GM23338 (cell line): ENCODE measurements around the gene GAPDHS. TPM values are rescaled to one million over a fixed set of nuclear protein-coding genes. Genes with fewer than 3 reads are reported as not detected.

Source experiments
- ATAC-seq: fragments of 200-7000 bp; cut with Tn5 transposase; 3 replicates; pipeline ENCODE4 v1.9.1; 2020
- DNase-seq: peaks from one replicate; pipeline ENCODE4 v3.0.0-alpha.2; 2015; ENCODE audit warnings: low spot score
- H2AFZ ChIP-seq: fragments of 200-600 bp; sonication (generic); 2 replicates; pipeline ENCODE4 v1.8.0; 2016; ENCODE audit warnings: antibody characterized with exemption, mild to moderate bottlenecking, moderate library complexity
- H3F3A ChIP-seq: fragments of 200-600 bp; sonication (generic); replicated peaks from 2 replicates; pipeline ENCODE4 v1.8.0; 2017; ENCODE audit warnings: antibody characterized with exemption, mixed run types, low read depth
- H3K27ac ChIP-seq: fragments of 200-600 bp; sonication (generic); 2 replicates; pipeline ENCODE4 v1.6.1; 2016; ENCODE audit warnings: low read depth
- H3K27me3 ChIP-seq: fragments of 200-600 bp; sonication (generic); 2 replicates; pipeline ENCODE4 v1.8.0; 2016; ENCODE audit warnings: mild to moderate bottlenecking, mixed run types, moderate library complexity; ENCODE audit not compliant: insufficient read depth
- H3K36me3 ChIP-seq: fragments of 200-600 bp; sonication (generic); 2 replicates; pipeline ENCODE4 v1.8.0; 2016; ENCODE audit warnings: mild to moderate bottlenecking; ENCODE audit not compliant: insufficient read depth
- H3K4me1 ChIP-seq: fragments of 200-600 bp; sonication (generic); 2 replicates; pipeline ENCODE4 v1.8.0; 2016; ENCODE audit warnings: mild to moderate bottlenecking, moderate library complexity; ENCODE audit not compliant: insufficient read depth
- H3K4me2 ChIP-seq: fragments of 200-600 bp; sonication (generic); 2 replicates; pipeline ENCODE4 v1.7.1; 2017; ENCODE audit warnings: mixed run types
- H3K4me3 ChIP-seq: fragments of 200-600 bp; sonication (generic); 2 replicates; pipeline ENCODE4 v1.6.1; 2016; ENCODE audit warnings: mixed run types
- H3K79me2 ChIP-seq: fragments of 200-600 bp; sonication (generic); replicated peaks from 2 replicates; pipeline ENCODE4 v1.8.0; 2017; ENCODE audit warnings: mild to moderate bottlenecking; ENCODE audit not compliant: insufficient read depth
- H3K9me2 ChIP-seq: fragments of 200-600 bp; sonication (generic); 2 replicates; pipeline ENCODE4 v1.8.0; 2017; ENCODE audit not compliant: insufficient read depth
- H4K20me1 ChIP-seq: fragments of 200-600 bp; sonication (generic); replicated peaks from 2 replicates; pipeline ENCODE4 v1.8.0; 2017; ENCODE audit warnings: mild to moderate bottlenecking; ENCODE audit not compliant: insufficient read depth
- H3K27ac Mint-ChIP-seq: 2 replicates; pipeline ENCODE4 v1.8.0; 2020; ENCODE audit warnings: inconsistent platforms, mild to moderate bottlenecking, moderate library complexity, mixed read lengths
- H3K27me3 Mint-ChIP-seq: 3 replicates; pipeline ENCODE4 v1.8.0; 2022; ENCODE audit warnings: low read depth, mild to moderate bottlenecking, moderate library complexity, mixed read lengths, inconsistent platforms; ENCODE audit not compliant: insufficient read depth, poor library complexity
- H3K36me3 Mint-ChIP-seq: 3 replicates; pipeline ENCODE4 v1.8.0; 2021; ENCODE audit warnings: low read depth, mild to moderate bottlenecking, inconsistent platforms, moderate library complexity, mixed read lengths
- H3K4me1 Mint-ChIP-seq: 3 replicates; pipeline ENCODE4 v1.8.0; 2020; ENCODE audit warnings: mild to moderate bottlenecking, inconsistent platforms, mixed read lengths
- H3K4me3 Mint-ChIP-seq: 3 replicates; pipeline ENCODE4 v1.8.0; 2021; ENCODE audit warnings: moderate library complexity, mild to moderate bottlenecking, inconsistent platforms, mixed read lengths
- H3K9me3 Mint-ChIP-seq: 3 replicates; pipeline ENCODE4 v1.8.0; 2020; ENCODE audit warnings: moderate library complexity, mild to moderate bottlenecking, inconsistent platforms, mixed read lengths
- CREB1 ChIP-seq: fragments of 250-450 bp; sonication (Bioruptor Pico); IDR thresholded peaks from 2 replicates; pipeline ENCODE4 v1.5.0; 2020; ENCODE audit warnings: low read depth, mild to moderate bottlenecking, moderate library complexity
- CTCF ChIP-seq, 2 experiments: fragments of 200-600 bp in 1 of 2; sonication (generic) in 1 of 2; conservative IDR thresholded peaks; 2 replicates each; pipeline versions ENCODE4 v1.5.1 to v1.6.1; 2016 to 2017; ENCODE audit warnings: antibody characterized with exemption in 2 of 2, low read depth in 2 of 2, mild to moderate bottlenecking in 2 of 2, moderate library complexity in 1 of 2
- EZH2 ChIP-seq: fragments of 200-600 bp; sonication (generic); IDR thresholded peaks from one replicate; pipeline ENCODE4 v1.8.0; 2017; ENCODE audit warnings: antibody characterized with exemption, mild to moderate bottlenecking, low read depth; ENCODE audit not compliant: unreplicated experiment
- JUNB ChIP-seq: IDR thresholded peaks from one replicate; pipeline ENCODE4 v1.6.1; 2016; ENCODE audit warnings: antibody characterized with exemption; ENCODE audit not compliant: unreplicated experiment
- NANOG ChIP-seq: IDR thresholded peaks from 2 replicates; pipeline ENCODE4 v1.6.1; 2016; ENCODE audit warnings: antibody characterized with exemption, borderline replicate concordance
- STAT1 ChIP-seq: IDR thresholded peaks from one replicate; pipeline ENCODE4 v1.6.1; 2016; ENCODE audit warnings: antibody characterized with exemption; ENCODE audit not compliant: unreplicated experiment
- ZNF331 ChIP-seq: fragments of 250-450 bp; sonication (Bioruptor Pico); IDR thresholded peaks from 2 replicates; pipeline ENCODE4 v1.5.0; 2020; ENCODE audit warnings: low read depth, mild to moderate bottlenecking, moderate library complexity
- ZNF462 ChIP-seq: fragments of 250-450 bp; sonication (Bioruptor Pico); IDR thresholded peaks from 2 replicates; pipeline ENCODE4 v1.5.0; 2020; ENCODE audit warnings: mild to moderate bottlenecking, moderate library complexity
- polyA plus RNA-seq: library from polyadenylated mRNA; unstranded; fragments of >200 nt; fragmentation: Nextera tagmentation; extraction: Ambion mirVana; gene quantifications from 2 replicates; pipeline ENCODE4 v1.2.1, GENCODE V29; 2016
- total RNA-seq: library from RNA; depleted of rRNA; stranded (reverse); fragments of >200 nt; shearing (Covaris generic); gene quantifications from 2 replicates; pipeline ENCODE4 v1.2.3, GENCODE V29; 2014

GAPDHS gene
- total and polyA plus RNA-seq, 2 experiments from 2014 or later = not detected

- TF ChIP-seq ZNF462 (CRISPR knock-in tag) (no peak), ZNF331 (no peak)
Measured at GRCh38 chr19:35510626-35510964, 22.7 kb upstream of the GAPDHS start (continued).

- H3K9me2 ChIP-seq = no peaks in the 10 kb centered on the region
- H2AFZ ChIP-seq = no peak overlapping the region
- no peak overlapping the region for H3K27ac ChIP-seq
- peaks cover 2% of the 10 kb centered on the region; the same call in 1 of the 2 replicates for H3K27me3 ChIP-seq
- 0 out of 2 replicates have a peak, but pooled peaks cover 3% of the 10 kb centered on the region for H3F3A ChIP-seq
- Mint-ChIP-seq H3K27ac (no peak overlapping the region), H3K36me3 (peaks cover 27% of the 10 kb centered on the region), H3K4me1 (peaks cover 33% of the 10 kb centered on the region), H3K27me3 (peaks cover 10% of the 10 kb centered on the region), H3K9me3 (no peaks in the 10 kb centered on the region; the same call in 1 of the 3 replicates), H3K4me3 (no peak overlapping the region)
- H3K4me3 ChIP-seq = no peak overlapping the region
- H3K4me1 ChIP-seq = peaks cover 27% of the 10 kb centered on the region
- H3K36me3 ChIP-seq = peaks cover 15% of the 10 kb centered on the region
- H3K79me2 ChIP-seq = peaks cover 31% of the 10 kb centered on the region
- peaks cover 5% of the 10 kb centered on the region for H4K20me1 ChIP-seq
- no peak for ATAC-seq
- no peak overlapping the region for H3K4me2 ChIP-seq
- no peak for DNase-seq
- TF ChIP-seq JUNB (no peak), ZNF331 (no peak), NANOG (no peak), CREB1 (no peak), STAT1 (no peak), CTCF (conservative IDR thresholded peaks at IDR 0.05; ENCODE audit: low read depth in 2 of 2) (no peak), EZH2 (no peak), ZNF462 (CRISPR knock-in tag) (no peak)
Measured at GRCh38 chr19:35511337-35511736, 21.9 kb upstream of the GAPDHS start.
